GM18526 (cell line): ENCODE results near the gene GNG12.

Experiments used
- POLR2A ChIP-seq: IDR thresholded peaks from 3 replicates; pipeline ENCODE4 v1.6.1; 2011; ENCODE audit not compliant: insufficient read length; ENCODE audit errors: extremely low read depth

The GNG12 gene

GRCh38 chr1:67711158-67711854 lies 122.0 kb downstream of the GNG12 start:
- no peak for TF ChIP-seq POLR2A

GRCh38 chr1:67710417-67710816 lies 122.8 kb downstream of the GNG12 start:
- no peak for TF ChIP-seq POLR2A

- no peak for TF ChIP-seq POLR2A
Observed at GRCh38 chr1:67708606-67709005, 124.7 kb downstream of the GNG12 start.

- no peak for TF ChIP-seq POLR2A
Observed at GRCh38 chr1:67705735-67706453, 127.4 kb downstream of the GNG12 start.

GRCh38 chr1:67704351-67704750 lies 128.9 kb downstream of the GNG12 start:
- TF ChIP-seq POLR2A: no peak

DNA sequence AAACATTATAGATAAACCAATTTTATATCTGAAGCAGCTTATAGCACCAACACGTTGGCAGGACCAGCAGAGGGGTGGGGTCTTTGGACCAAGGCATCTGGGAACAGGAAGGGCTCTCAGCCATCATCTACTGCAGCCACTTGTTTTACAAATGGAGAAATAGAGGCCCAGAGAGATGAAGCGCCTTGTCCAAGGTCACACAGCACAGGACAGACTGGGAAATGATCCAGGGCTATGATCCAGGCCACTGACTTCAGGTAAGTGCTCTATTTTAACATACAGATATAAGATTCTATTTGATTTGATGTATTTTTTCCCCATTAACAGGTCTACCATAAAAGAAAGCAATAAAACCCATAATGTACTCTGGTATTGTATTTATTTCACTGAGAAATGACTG lies 131.4 kb downstream of the GNG12 start:
- no peak for TF ChIP-seq POLR2A

GRCh38 chr1:67700692-67701410 lies 132.4 kb downstream of the GNG12 start:
- TF ChIP-seq POLR2A: no peak

GRCh38 chr1:67700220-67700619 lies 133.0 kb downstream of the GNG12 start:
- no peak for TF ChIP-seq POLR2A

DNA sequence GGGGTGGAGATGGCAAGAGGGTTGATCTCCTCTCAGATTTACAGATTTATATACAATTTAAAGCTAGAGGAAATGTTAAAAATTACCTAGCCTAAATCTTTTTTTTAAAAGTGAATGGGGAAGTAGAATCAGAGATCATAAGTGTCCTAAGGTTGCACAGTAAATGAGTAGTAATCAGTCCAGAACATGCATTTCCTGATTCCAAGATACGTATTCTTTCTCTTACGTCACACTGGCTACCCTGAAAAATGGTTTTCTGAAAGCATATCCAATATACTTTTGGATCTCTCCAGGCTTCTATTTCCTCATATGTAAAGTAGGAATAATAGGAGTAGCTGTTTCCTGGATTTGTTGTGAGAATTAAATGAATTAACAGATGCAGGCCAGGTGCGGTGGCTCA lies 136.6 kb downstream of the GNG12 start:
- no peak for TF ChIP-seq POLR2A

GRCh38 chr1:67695963-67696362 lies 137.3 kb downstream of the GNG12 start:
- no peak for TF ChIP-seq POLR2A

DNA sequence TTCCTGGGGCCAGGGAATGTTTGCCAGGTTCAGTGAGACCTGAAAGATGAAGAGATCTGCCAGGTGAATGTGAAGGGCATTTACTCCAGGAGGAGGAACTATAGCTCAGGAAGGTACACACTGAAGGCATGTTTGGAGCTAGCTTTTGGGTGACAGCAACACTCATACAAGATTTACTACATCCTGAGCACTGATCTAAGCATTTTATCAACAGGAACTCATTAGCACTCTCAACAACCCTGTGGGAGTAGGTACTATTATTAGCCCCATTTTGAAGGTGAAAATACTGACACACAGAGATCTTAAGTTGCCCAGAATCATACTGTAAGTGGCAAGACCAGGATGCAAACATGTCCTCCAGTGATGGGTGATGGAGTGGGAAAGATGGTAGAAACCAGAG lies 141.6 kb downstream of the GNG12 start:
- no peak for TF ChIP-seq POLR2A

DNA sequence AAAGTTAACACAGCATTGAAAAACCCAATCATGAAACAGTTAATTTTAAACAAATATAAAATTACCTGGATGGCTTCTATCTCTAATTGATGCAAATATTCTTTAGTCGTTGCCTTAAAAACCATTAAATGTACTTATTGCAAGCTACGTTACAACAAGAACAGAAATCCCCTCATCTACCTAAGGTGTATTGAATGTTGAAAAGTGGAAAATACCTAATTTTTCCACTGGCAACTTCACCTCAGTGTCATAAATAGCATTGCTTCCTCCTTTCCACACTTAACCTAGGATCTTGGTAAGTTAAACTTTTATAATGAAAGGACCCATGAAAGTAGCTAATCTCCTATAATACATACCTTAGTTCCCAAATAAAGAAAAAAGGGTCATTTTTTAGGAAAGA lies 142.9 kb downstream of the GNG12 start:
- no peak for TF ChIP-seq POLR2A

DNA sequence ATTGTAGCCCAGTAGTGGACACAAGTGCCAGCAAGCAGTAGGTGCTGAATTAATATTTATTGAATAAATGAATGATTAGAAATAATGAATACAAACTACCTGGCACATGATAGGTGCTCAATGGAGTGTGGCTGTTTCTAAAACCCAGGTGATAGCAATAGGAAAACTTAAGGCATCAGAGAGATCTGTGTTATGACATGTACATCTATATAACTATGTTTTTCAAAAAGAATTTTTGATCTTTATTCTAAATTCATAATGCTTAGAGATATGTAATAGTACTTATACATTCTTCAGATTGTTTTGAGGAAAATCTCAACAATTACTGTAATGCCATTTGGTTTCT lies 143.3 kb downstream of the GNG12 start:
- TF ChIP-seq POLR2A: no peak

DNA sequence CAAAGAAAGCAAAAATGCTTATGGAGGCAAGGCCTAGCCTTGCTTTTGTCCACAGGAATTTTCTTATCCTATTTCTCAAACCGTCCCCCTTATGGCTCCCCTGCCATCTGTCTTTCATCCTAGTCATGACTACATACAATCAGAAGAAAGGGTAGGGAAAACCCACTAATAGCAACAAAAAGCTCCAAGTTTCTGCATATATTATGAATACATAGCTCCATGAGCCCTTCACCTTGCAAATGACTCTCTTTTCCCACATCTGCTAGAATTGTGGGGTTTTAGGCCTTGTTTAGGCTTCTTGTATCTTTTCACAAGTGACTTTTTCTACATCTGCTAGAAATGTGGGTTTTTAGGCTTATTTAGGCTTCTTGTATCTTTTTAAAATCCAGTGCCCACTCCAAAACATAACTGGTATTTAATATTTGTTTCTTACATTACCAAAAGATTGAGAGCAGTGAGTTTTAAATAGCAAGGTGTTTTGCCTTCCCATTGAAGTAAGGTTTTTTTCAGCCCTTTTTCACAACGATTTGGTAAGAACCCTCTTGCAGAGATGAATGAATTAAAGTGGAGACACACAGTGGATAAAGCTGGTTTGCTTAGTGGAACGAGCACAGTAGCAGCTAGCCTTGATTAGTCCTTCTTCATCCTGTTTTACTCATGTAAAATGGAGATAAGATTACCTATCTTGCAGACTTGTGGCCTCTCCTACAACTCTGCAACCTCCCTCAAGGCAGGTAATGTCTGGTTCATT lies 143.8 kb downstream of the GNG12 start:
- TF ChIP-seq POLR2A: no peak

DNA sequence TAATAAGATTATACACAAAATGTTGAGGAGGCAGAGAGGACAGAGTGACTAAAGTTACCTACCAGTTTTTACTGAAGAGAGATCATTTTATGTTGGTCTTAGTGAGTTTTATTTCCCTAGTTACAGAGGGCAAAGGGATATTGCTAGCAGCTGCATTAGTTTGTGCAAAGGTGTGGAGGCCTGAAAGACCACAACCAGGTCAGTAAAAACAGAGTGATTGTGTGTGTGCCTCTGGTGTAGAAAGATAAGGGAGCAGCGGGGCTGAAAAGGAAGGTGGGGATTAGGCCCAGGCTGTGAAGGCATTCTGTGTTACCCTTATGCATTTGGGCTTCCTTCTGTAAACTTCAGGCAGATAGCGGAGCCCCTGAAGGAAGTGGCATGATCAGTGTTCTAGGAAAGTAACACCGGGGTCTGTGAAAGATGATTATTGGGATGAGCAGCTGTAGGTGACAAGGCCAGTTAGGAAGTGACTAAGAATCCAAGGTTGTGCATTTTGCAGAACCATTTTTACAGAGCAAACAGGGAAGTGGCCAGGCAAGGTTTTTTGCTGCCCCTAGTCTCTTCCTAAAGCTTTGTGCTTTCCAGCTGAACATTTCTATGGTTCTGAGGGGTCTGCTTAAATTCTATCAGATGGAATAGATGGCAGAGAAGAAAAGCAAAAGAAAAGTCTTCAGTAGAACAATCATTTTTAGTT lies 144.6 kb downstream of the GNG12 start:
- no peak for TF ChIP-seq POLR2A
